NCI-H748 (cell line): ENCODE measurements around the gene KRTAP10-7.
"Not testable (repeated sequence)": the region's sequence is repeated elsewhere in the genome, so short reads cannot be mapped to it uniquely, and the experiment has no call there.

Source experiments
- DNase-seq: peaks from one replicate; lab custom pipeline; 2025; ENCODE audit not compliant: unreplicated experiment; lab: John Stamatoyannopoulos, UW

The KRTAP10-7 gene

DNA sequence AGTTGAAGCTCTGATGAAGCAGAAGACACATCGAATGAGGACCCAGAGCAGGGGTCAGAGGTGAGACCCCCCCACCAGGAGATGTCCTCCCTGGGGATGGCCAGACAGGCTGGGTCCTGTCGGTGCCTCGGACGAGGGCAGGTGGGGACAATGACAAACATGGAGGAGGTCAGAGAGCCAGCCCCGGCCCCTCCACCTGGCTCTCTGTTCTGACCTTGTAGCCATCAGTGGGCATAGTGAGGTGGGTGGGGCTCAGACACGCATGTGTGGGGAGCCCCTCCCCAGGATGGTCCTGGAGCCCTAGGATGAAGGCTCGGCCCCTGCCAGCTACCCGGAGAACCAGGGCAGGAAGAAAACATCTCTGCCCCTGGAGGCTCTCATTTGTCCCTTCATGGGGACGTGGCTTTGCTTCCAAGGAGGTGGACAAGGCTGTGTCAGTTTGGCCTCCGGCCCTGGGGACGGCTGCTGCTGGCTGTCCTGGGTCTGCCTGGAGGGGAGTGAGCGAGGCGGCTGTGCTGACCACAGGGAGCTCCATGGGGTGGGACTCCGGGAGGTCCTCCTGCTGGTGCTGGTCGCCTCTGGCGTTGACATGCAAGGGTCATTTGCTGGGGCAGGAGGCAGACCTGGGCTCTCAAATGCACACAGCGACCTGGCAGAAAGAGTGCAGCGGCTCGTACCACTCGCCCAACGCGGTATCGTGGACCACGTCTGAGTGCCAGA lies 10.7 kb upstream of the KRTAP10-7 start:
- DNase-seq: no peak

DNA sequence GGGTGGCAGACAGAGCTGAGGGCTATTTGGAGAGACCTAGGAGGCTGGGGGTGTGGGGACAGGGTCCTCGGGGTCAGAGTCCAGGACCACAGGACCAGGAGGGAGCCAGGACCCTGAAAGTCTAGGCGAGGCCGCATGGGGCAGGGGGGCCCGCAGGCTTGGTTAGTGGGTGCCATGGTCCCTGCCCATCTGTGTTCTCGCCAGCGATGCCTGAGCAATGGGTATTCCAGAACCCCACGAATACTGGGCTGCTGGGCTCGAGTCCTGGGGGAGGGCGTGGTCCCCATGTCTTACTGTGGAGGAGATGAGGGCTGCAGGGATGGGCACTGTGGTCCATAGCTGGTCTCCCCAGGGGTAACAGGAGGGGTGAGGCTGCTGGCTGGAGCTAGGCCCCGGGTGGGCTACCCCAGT lies 10.1 kb upstream of the KRTAP10-7 start:
- DNase-seq: no peak

DNA sequence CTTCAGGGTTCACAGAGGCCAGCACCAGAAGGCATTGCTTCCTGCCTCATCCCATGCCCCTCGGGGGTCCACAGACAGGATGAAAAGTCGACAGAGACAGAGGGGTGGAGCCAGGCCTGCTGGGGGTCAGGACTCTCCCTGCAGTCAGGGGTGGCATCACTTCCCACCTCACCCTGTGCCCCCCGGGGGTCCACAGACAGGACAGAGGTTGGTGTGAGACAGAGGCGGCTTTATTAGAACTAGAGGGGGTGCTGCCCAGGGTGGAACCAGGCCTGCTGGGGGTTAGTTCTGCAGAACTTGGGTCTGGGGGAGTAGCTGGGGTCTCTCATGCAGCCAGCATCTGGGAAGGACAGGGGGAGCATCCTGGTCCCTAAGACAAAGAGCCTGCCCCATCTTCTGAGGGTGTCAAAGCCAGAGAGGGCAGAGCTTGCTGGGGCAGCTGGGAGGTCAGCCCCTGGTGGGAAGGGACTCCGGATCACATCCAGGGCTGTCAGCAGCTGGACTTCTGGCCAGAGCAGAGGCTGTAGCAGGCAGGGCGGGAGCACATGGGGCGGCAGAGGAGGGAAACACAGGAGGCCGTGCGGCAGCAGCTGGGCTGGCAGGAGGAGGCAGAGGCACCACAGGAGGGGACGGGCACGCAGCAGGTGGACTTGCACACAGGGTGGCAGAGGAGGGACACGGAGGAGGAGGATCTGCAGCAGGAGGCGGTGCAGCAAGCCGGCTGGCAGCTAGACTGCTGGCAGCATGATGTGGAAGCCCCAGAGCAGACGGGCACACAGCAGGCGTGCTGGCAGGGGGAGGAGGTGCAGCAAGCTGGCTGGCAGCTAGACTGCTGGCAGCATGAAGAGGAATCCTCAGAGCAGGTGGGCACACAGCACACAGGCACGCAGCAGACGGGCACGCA lies 9.2 kb upstream of the KRTAP10-7 start:
- DNase-seq: not testable (repeated sequence)

DNA sequence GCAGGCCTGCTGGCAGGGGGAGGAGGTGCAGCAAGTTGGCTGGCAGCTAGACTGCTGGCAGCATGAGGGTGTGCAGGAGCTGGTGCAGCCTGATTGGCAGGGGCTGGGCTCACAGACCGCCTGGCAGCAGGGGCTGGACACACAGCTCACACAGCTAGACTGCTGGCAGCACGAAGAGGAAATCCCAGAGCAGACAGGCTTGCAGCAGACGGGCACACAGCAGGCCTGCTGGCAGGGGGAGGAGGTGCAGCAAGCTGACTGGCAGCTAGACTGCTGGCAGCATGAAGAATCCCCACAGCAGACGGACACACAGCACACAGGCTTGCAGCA lies 8.6 kb upstream of the KRTAP10-7 start:
- not testable (repeated sequence) for DNase-seq

DNA sequence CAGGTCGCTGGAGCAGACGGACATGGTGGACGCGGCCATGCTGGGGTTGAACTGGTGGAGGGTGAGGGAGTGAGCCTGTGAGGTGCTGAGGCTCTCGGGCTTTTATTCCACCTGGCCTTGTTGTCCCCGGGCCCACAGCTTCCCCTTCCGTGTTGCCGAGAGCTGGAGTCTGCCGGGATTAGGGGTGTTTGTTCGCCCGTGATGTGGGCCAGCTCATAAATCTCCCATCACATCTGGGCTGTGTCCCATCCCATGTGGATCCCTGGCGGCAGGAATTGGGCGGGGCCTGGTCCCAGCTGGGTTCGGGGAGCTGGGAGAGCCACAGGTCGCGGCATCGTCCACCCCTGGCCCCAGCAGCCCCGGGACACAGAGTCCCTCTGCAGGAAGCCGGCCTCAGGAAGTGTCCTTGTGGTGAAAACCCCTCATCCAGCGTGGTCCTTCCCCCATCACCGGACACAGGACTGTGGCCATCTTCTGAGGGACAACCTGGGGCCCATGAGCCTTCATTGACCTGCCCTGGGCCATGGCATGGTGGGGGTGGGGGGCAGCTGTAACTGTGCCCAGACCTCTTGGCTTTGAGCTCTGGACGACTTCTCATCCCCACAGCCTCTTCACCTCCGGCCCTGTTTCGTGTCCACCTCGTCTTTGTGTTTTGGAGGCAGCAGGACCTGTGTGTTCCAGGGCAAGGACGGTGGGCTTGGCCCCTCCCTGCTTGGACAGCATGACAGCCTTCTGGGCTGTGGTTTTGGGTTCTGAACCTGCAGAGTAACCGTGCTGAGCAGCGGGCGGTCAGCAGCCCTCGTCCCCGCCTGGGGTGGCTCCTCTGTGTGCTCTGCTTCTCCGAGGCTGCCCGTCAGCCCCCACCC lies 7.7 kb upstream of the KRTAP10-7 start, which contains the start of gene KRTAP10-6:
Gene KRTAP10-6 (minus strand): TSS at position 60 of the 866 bp plus-strand sequence. CDS start 21 bp downstream, at position 39.
- DNase-seq: no peak

DNA sequence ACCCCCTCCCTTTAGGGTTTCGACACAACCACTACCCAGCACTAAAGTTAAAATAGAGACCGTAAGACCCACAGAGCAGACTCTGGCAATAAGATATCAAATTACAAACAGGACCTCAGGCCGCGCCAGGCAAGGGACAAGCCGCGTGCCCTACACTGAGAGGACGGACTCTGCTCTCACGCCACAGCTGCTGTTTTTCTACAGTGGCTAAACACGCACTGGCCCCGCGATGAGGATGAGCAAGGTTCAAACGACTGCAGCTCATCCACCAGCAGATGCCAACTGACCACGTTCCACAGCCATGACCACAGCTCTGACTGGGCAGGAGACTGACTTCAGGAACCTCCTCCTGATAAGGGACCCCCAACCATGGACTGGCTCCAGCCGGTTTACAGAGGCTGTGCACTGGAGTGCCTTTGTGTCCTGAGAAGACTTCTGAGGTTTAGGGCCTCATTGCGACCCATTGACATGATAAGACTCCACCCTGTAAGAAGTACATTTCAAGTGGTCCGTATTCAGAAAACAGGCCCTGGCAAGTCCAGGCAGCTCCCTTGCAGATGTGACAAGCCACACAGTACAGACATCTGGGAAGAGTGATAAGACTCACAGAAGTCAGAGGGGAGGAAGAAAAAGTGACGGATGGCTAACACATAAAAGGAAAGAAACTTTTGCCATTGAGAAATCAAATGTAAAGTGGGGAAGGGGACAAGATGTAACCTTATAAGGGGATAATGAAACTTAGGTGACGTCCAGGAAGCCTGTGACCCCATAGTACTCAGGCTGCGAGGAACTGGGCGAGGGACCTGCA lies 6.6 kb upstream of the KRTAP10-7 start:
- peak; percentile 37 for DNase-seq

DNA sequence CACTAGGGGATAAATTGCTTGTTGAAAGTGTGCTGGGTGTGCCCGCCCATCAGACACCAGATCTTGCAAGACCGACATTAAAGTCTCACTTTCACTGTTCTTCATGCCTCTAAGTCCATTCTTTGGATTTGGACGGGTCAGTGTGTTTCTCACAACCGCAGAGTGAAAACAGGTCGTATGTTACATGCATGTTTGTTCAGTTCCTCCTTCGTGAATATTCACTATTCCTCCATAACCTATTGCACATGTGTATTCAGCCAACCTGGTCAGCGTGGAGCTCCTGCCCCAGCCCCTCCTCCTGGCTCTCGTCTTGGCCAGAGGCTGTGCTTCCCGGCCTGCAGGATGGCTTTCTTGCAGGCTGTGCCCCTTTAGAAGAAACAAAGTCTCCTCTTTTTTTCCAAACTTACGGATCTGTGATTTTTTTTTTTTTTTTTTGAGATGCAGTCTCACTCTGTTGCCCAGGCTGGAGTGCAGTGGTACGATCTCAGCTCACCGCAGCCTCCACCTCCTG lies 5.9 kb upstream of the KRTAP10-7 start:
- DNase-seq: no peak

DNA sequence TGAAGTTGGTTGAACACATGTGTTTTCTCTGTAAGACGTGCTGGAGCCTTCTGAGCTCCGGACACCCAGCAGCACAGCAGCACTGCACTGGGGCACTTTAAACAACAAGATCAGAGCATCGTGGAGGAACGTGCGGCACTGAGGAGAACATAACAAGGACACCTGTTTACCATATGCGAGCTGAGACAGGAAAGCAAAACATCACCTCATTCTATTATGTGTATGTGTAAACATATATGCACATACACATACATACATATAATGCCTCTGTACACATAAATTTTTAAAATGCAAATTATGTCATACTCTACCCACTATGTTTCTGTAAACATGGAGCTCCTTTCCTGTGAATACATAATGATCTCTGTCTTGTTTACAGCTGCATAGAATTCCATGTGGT lies 4.9 kb upstream of the KRTAP10-7 start:
- DNase-seq: no peak

DNA sequence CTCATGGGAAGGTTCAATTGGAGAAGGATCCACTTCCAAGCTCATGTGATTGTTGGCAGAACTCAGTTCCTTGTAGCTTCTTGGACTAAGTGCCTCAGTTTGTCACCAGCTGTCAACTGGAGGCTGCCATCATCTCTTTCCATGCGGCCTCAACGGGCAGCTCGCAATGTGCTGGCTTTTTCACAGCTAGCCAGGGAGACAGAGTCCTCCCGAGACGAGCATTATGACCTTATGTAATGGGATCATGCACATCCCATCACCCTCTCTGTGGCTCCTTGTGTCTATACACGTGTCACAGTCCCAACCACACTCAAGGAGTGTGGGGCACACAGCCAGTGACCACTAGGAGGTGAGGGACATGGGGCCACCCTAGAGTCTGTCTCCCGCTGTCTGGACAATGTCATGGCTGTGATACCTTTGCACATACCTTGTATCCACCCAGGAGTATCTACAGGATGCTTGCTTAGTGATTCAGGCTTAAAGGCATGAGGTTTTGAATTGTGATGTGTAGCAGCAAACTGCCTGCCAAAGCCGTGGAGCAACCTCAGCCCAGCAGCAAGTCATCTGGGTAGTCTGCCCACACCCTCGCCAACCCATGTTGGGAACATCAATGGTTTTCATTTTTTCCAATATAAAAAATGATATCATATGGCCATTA lies 4.2 kb upstream of the KRTAP10-7 start:
- no peak for DNase-seq

DNA sequence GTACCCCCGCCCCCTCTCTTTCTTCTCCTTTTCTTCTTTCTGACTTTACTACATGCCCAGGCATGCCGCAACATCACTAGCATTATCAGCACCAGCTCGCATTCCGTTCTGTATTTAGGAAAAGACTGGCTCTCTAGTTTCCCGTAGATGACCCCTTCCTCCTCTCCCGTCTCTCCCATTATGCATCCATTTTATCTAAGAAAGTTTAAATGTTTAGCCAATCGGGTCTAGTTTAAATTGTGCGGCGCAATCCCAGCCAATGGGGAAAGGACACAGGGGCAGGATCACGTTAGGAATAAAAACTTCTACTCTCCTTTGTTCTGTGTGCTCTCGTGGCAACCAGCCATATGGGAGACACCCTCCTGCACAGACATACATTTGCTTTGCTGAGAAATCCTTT lies 2.3 kb upstream of the KRTAP10-7 start:
- DNase-seq: no peak

DNA sequence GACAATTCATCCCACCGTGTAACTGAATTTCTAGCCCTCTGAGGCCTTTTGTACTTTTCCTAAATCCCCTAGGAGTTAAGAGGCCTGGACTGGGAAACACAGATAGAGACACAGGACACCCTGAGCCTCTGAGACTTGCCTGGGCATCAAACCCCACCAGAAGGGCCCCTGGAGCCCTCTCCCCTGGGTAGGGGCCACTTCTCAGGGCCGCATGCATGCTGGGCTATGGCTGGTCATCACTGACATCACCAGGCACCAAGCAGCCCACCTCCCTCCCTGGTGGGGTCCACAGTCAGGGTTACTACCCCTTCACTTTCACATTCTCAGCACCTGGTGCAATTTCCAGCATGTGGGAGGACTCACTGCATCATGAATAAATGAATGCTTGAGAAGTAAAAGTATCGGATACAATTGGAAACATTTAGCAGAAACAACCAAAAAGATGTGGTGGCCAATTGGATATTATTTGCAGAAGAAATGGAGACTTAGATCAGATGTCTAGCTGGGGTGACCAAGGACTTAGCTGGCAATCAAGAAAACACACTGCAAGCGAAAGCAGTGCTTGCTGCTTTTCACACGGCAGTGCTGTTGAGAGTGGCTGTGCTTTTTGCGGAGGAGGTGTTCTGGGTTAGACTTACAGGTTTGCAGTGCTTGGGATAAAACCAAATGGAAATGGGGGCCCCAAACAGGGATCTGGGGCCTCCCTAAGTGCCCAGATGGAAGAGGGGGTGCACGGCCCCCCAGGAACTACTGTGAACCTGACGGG lies 950 bp upstream of the KRTAP10-7 start:
- no peak for DNase-seq

DNA sequence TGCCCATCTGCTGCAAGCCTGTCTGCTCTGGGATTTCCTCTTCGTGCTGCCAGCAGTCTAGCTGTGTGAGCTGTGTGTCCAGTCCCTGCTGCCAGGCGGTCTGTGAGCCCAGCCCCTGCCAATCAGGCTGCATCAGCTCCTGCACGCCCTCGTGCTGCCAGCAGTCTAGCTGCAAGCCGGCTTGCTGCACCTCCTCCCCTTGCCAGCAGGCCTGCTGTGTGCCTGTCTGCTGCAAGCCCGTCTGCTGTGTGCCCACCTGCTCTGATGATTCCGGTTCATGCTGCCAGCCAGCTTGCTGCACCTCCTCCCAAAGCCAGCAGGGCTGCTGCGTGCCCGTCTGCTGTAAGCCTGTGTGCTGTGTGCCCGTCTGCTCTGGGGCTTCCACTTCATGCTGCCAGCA lies 694 bp downstream of the KRTAP10-7 start:
- not testable (repeated sequence) for DNase-seq

DNA sequence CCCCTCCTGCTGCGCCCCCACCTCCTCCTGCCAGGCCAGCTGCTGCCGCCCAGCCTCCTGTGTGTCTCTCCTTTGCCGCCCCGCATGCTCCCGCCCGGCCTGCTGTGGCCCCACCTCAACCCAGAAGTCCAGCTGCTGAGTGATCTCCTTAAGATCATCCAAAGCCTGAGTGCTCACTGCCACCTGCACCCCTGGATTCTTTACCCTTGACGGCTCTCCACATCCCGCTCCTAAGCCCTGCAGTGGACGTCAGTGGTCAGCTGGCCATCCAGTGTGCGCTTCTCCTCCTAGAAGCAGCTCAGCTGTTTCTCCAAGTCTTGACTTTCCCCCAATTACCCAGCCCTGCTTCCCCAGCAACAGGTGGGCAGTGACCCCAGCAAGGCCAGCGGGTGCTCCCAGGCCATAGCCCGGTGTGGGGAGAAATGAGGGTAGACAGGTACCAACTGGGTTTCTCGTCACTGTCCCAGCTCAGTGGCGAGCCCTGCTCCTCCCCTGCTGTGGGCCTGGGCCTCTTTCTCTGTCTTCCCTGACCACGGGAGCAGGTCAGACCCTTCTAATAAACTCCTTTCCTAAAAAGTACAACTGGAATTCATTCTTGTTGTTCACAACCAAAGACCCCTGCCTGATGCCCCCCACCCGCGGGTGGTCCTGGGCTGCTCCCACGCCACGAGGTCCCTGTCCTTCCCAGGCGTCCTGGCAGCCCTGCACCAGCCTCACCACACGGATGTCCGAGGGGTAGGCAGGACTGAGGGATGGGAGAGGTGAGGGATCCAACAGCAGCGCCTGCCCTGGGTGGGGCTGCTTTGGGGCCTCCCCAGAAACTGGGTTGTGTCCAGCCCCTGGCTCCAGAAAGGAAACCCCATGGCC lies 1.4 kb downstream of the KRTAP10-7 start:
- no peak for DNase-seq

DNA sequence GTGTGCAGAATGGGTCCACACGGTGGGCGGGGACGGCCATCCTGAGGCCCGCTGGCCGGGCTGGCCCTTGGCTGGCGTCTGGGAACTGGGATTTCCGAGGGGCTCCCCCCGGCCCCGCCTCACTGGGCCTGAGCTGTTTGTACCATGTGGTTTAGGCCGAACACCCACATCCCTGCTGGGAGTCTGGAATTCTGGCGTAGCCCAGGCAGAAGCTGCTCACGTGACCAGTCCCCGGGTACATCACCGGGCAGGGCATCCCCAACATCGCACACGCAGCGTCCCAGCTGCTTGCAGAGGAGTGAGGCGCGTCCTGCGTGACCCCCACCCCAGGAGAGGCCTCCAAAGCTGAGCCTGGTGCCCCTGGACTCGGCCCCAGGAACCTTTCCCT lies 2.1 kb downstream of the KRTAP10-7 start:
- no peak for DNase-seq

DNA sequence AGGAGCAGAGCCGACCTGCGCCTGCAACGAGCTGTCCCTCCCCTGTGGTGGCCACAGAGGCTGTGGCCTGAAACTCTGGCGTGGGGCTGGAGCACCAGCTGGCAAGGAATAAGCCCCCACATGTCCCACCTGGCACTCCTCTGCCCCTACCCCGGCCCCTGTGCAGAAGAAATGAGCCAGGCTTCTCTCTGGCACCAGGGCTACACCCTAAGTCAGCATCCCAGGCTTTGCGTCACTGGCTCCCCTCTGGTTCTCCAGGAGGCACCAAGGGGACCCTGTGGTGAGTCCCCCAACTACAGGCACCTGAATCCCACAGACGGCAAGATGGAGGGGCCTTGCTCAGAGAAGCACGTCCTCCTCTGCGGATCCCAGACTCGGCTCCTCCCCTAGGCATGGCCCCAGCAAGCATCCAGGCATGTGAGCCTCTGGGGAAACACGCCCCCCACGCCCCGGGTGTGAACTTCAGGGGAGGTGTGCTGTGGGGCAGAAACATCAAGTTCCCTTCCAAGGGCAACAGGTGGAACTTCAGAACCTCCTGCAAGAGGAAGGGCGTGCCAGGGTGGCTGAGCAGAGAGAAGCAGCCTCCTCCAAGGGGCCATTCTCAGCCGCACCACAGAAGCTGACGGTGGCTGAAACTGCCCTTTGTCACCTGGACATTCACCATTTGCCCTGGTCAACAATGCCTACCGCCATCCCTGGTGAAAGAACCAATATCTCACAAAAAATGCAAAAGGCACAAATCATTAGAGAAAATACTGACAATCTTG lies 2.9 kb downstream of the KRTAP10-7 start:
- DNase-seq: no peak

DNA sequence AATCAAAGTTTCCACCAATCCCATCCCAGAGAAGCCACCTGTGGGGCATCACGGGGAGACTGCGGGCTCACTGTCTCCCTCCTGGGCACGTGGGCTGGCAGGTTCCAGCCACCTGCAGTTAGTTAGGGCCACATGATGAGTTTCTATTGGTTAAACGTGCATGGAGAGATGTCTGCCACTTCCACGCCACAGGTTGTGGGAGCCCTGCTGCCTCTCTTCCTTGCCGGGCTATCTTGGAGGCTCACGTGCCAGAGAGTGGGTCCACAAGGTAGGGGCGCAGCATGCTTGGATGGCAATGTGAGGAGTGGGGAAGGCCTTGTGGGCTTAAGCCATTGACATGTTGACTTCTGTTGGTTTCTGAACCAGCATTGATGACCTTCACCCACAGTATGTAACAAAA lies 3.5 kb downstream of the KRTAP10-7 start:
- no peak for DNase-seq

DNA sequence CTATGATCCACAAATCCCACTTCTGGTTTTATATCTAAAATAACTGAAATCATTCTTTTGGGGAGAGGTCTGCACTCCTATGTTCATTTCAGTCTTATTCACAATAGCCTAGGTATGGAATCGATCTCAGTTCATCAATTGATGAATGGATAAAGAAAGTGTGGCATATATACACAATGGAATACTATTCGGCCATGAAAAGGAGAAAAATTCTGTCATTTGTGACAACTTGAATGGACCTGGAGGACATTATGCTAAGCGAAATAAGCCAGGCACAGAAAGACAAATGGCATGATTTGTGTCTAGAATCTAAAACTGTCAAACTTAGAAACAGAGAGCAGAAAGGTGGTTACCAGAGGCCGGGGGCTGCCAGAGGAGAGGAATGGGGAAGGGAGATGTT lies 6.1 kb downstream of the KRTAP10-7 start:
- DNase-seq: no peak
